IPS-11a (cell line): ENCODE data around the gene ARPC1A.
"Not testable (repeated sequence)": the region's sequence is repeated elsewhere in the genome, so short reads cannot be mapped to it uniquely, and the experiment has no call there.

Source experiments
- H3K4me3 ChIP-seq: one replicate; pipeline ENCODE4 v1.5.1; 2013; ENCODE audit warnings: low read depth, low read length, control low read depth

Gene ARPC1A

GRCh38 chr7:99406557-99406956 is 80.9 kb downstream of the ARPC1A start:
- H3K4me3 ChIP-seq: no peak overlapping the region

GRCh38 chr7:99407872-99408378 is 82.2 kb downstream of the ARPC1A start:
- peak overlapping the region; percentile 85 for H3K4me3 ChIP-seq

DNA sequence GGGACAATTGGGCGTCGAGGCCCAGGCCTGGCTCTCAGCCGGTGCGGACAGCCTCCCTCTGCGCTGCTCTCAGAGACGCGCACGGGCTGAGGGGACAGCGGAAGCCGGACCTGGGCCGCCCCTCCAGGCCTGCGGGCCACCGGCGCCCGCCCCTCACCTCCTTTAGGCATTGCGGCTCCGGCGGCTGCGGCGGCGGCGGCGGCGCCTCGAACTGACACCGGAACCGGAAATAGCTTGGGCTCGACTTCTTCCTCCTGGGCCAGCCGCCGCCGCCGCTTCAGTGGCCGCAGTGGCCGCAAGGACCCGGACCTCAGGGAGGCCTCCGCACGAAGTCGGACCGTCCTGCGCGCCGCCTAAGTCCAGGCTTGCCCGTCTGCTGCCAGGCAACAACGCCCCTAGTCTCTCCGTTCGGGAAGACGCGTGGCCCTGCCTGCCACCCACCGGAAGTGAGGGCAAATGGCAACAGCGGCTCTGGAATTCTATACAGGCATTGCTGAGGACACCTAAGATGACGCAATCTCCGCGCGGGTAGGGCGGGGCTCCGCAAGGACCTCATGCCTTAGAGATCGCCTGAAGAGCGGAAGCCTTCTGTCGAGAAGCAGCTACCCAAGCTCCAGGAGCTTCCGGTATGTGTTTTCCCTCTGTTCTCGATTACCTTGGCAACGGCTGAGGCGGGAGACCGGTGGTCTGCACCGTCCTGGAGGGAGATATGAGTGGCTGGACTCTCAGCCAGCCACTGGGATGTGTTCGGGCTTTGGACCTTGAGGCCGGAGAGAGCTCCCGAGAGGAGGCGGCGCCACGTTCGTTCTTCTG is 82.9 kb downstream of the ARPC1A start, which contains the start of the genes BUD31 and PDAP1:
Gene BUD31 (plus strand): TSS at position 591 of the 813 bp plus-strand sequence. CDS start 2,124 bp downstream, outside the sequence.
Gene PDAP1 (minus strand): TSS at position 219 of the 813 bp plus-strand sequence. CDS start 49 bp downstream, at position 170.
- peak within 1 kb of the TSS; percentile 85 for H3K4me3 ChIP-seq

- peak overlapping the region; percentile 85 for H3K4me3 ChIP-seq
Measured at GRCh38 chr7:99409192-99409572, 83.5 kb downstream of the ARPC1A start.

DNA sequence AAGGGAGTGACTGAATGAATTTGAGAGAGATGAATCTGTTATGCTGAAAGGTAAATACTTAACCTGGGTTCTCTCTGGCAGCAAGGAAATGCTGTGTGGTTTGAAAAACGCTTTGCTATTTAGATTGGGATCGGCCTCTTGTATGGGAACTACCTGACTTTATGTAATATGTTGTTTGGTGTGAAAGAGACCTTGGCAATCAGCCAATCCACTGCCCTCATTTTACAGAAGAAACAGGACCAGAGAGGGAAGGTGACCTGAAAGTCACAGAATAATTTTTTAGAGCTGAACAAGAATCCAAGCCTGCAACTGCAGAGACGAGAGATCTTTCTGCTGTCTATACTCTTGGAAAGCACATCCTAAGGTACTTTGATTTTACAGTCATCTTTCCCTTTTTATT is 84.1 kb downstream of the ARPC1A start:
- H3K4me3 ChIP-seq: peak overlapping the region; percentile 85

GRCh38 chr7:99410635-99411034 is 84.9 kb downstream of the ARPC1A start:
- no peak overlapping the region for H3K4me3 ChIP-seq

DNA sequence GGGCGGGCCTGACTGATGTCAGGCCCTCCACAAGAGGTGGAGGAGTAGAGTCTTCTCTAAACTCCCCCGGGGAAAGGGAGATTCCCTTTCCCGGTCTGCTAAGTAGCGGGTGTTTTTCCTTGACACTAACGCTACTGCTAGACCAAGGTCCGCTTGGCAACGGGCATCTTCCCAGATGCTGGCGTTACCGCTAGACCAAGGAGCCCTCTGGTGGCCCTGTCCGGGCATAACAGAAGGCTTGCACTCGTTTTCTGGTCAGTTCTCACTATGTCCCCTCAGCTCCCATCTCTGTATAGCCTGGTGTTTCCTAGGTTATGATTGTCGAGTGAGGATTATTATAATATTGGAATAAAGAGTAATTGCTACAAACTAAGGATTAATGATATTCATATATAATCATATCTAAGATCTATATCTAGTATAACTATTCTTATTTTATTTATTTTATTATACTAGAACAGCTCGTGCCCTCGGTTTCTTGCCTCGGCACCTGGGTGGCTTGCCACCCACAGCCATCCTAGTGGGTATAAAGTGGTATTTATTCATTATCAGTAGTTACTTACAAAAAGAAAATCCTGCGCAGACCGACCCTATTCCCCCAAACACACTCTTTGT is 89.9 kb downstream of the ARPC1A start:
- H3K4me3 ChIP-seq: not testable (repeated sequence)
